Colonic mucosa (tissue), 4 donors: ENCODE measurements around the gene RGS3. TPM values are rescaled to one million over a fixed set of nuclear protein-coding genes. Genes with fewer than 3 reads are reported as not detected.

Experiments used
- DNase-seq: peaks from one replicate; pipeline ENCODE4 v3.0.0-alpha.2; 2020
- H3K27ac ChIP-seq: fragments of 200-600 bp; one replicate; pipeline ENCODE4 v1.8.0; 2021
- H3K27me3 ChIP-seq: fragments of 200-600 bp; one replicate; pipeline ENCODE4 v1.8.0; 2021
- H3K36me3 ChIP-seq: fragments of 200-600 bp; one replicate; pipeline ENCODE4 v1.8.0; 2021
- H3K4me1 ChIP-seq: fragments of 200-600 bp; one replicate; pipeline ENCODE4 v1.8.0; 2021; ENCODE audit warnings: mild to moderate bottlenecking
- H3K4me3 ChIP-seq: fragments of 200-600 bp; one replicate; pipeline ENCODE4 v1.8.0; 2021
- H3K9ac ChIP-seq, 2 donors: one replicate each; pipeline ENCODE4 v1.7.0; 2013; ENCODE audit warnings: control low read depth in 2 of 2, low read depth in 2 of 2, low read length in 2 of 2
- H3K9me3 ChIP-seq: fragments of 200-600 bp; one replicate; pipeline ENCODE4 v1.8.0; 2021
- intact Hi-C: fragments of 100-400 bp; cut with DNase I; formaldehyde crosslinking; loops from one replicate; pipeline ENCODE4 v1.14.1; 2022
- total RNA-seq, 2 donors: library from RNA; stranded (reverse); fragmentation: NEBNext Ultra II Directional in 1 of 2; extraction: Animal tissue kit (Norgen Biotek cat#: 25700) in 1 of 2; gene quantifications; one replicate each; pipeline ENCODE4 v1.2.1, GENCODE V29; 2021
- TF ChIP-seq, protein P1 (sequence below): fragments of 200-600 bp; IDR thresholded peaks from one replicate; pipeline ENCODE4 v1.8.0; 2022; ENCODE audit warnings: antibody characterized with exemption, mild to moderate bottlenecking
- donor health status: healthy.
- donor health status: DM: no; HTN: no; CAD: no.
- donor health status: DM: no; HTN: no; CAD: no.

The RGS3 gene
- total RNA-seq, 2 donors from 2014 or later = 67.4 to 71.1 TPM

DNA sequence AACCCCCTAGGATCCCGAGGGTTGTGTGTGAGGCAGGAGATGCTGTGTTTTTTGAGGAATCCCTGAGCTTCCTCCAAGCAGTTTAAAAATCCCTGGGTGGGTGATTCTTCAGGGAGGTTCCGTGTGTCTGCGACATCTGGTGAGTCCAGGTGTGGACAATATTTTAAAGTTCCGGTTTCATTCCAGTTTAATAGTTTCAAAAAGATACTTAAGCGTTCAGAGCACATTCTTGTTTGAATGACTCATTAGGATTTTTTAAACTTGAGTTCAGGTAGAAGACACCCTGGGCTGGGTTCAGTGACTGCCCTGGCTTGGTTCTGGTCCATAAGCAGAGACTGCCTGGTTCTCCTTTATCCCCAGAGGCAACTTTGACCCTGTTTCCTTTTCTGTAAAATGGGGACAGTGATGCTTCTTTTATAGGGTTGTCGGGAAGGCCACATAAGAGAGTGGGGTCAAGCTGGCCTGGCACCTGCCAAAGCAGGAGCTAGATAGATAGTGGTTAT is 119.2 kb downstream of the RGS3 start:
- DNase-seq = no peak
- intact Hi-C loops = no loop called here
- H3K4me3 ChIP-seq = no peak overlapping the region
- H3K4me1 ChIP-seq = peaks cover 32% of the 10 kb centered on the region
- no peak overlapping the region for H3K9ac ChIP-seq
- H3K36me3 ChIP-seq = no peaks in the 10 kb centered on the region
- no peaks in the 10 kb centered on the region for H3K27me3 ChIP-seq
- H3K27ac ChIP-seq = no peak overlapping the region
- no peaks in the 10 kb centered on the region for H3K9me3 ChIP-seq
- TF ChIP-seq, protein P1, sequence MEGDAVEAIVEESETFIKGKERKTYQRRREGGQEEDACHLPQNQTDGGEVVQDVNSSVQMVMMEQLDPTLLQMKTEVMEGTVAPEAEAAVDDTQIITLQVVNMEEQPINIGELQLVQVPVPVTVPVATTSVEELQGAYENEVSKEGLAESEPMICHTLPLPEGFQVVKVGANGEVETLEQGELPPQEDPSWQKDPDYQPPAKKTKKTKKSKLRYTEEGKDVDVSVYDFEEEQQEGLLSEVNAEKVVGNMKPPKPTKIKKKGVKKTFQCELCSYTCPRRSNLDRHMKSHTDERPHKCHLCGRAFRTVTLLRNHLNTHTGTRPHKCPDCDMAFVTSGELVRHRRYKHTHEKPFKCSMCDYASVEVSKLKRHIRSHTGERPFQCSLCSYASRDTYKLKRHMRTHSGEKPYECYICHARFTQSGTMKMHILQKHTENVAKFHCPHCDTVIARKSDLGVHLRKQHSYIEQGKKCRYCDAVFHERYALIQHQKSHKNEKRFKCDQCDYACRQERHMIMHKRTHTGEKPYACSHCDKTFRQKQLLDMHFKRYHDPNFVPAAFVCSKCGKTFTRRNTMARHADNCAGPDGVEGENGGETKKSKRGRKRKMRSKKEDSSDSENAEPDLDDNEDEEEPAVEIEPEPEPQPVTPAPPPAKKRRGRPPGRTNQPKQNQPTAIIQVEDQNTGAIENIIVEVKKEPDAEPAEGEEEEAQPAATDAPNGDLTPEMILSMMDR = no peak

DNA sequence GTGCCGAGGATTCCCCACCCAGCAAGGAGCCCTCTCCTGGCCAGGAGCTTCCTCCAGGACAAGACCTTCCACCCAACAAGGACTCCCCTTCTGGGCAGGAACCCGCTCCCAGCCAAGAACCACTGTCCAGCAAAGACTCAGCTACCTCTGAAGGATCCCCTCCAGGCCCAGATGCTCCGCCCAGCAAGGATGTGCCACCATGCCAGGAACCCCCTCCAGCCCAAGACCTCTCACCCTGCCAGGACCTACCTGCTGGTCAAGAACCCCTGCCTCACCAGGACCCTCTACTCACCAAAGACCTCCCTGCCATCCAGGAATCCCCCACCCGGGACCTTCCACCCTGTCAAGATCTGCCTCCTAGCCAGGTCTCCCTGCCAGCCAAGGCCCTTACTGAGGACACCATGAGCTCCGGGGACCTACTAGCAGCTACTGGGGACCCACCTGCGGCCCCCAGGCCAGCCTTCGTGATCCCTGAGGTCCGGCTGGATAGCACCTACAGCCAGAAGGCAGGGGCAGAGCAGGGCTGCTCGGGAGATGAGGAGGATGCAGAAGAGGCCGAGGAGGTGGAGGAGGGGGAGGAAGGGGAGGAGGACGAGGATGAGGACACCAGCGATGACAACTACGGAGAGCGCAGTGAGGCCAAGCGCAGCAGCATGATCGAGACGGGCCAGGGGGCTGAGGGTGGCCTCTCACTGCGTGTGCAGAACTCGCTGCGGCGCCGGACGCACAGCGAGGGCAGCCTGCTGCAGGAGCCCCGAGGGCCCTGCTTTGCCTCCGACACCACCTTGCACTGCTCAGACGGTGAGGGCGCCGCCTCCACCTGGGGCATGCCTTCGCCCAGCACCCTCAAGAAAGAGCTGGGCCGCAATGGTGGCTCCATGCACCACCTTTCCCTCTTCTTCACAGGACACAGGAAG is 120.2 kb downstream of the RGS3 start:
- no peak overlapping the region for H3K4me3 ChIP-seq
- no peak overlapping the region for H3K27ac ChIP-seq
- H3K9ac ChIP-seq = no peak overlapping the region
- intact Hi-C loops = no loop called here
- DNase-seq = no peak
- H3K36me3 ChIP-seq = no peaks in the 10 kb centered on the region
- no peaks in the 10 kb centered on the region for H3K27me3 ChIP-seq
- TF ChIP-seq, protein P1 = no peak
- peaks cover 28% of the 10 kb centered on the region for H3K4me1 ChIP-seq
- H3K9me3 ChIP-seq = no peaks in the 10 kb centered on the region

DNA sequence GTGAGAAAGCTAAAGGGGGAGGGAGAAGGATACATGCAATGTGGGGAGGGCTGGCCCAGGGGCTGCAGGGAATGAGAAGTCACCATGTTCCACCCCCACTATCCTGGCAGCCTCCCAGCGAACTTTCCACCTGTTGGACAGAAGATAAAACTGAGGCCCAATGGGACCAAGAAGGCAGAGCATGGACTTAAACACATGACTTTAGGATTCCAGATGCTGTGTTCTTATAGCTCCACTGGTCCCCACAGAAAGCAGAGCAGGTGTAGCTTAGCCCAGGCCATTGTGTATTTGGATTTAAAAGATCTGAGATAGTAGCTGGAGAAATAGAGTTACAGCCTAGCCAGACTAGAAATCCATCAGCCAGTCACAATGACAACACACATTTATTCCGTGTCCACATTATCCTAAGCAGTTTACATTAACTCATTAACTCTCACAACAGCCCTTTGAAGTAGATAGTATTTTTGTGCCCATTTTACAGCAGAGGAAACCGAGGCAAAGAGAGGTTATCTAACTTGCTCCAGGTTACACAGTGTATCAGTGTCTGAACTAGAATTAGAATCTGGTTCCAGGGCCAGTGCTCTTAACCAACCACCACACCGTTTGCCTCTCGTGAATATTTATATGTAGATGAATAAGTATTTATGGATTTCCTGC is 121.0 kb downstream of the RGS3 start:
- H3K36me3 ChIP-seq = no peaks in the 10 kb centered on the region
- no peak overlapping the region for H3K4me3 ChIP-seq
- H3K27me3 ChIP-seq = no peaks in the 10 kb centered on the region
- H3K4me1 ChIP-seq = peaks cover 32% of the 10 kb centered on the region
- intact Hi-C loops = no loop called here
- TF ChIP-seq, protein P1 = no peak
- no peak overlapping the region for H3K9ac ChIP-seq
- no peak overlapping the region for H3K27ac ChIP-seq
- DNase-seq = no peak
- no peaks in the 10 kb centered on the region for H3K9me3 ChIP-seq

GRCh38 chr9:113585085-113585442 is 121.5 kb downstream of the RGS3 start:
- H3K4me3 ChIP-seq = no peak overlapping the region
- no peak overlapping the region for H3K27ac ChIP-seq
- H3K36me3 ChIP-seq = no peaks in the 10 kb centered on the region
- TF ChIP-seq, protein P1 = no peak
- DNase-seq = no peak
- H3K9ac ChIP-seq = no peak overlapping the region
- H3K27me3 ChIP-seq = no peaks in the 10 kb centered on the region
- H3K9me3 ChIP-seq = no peaks in the 10 kb centered on the region
- peaks cover 28% of the 10 kb centered on the region for H3K4me1 ChIP-seq
- intact Hi-C loops = no loop called here

DNA sequence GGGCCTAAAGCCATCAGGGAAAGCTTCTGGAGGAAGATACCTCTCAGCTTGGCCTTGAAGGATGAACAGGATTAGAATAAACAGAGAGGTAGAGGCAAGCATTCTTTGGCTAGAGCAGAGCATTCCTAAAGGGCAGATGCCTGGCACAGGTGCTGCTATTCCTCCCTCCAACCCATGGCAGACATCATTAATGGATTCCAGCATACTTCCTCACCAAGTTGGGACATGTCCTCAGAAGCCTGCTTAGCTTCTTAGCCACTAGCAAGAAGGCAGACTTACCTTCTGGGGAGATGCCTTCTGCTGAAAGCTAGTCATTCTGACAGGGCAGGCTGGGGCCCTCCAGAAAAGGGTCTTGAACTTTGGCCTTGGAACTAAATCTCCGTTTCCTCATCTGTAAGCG is 122.0 kb downstream of the RGS3 start:
- H3K36me3 ChIP-seq = no peaks in the 10 kb centered on the region
- no peak overlapping the region for H3K4me3 ChIP-seq
- intact Hi-C loops = no loop called here
- H3K27ac ChIP-seq = no peak overlapping the region
- peaks cover 23% of the 10 kb centered on the region for H3K4me1 ChIP-seq
- H3K27me3 ChIP-seq = no peaks in the 10 kb centered on the region
- no peak overlapping the region for H3K9ac ChIP-seq
- no peak for DNase-seq
- TF ChIP-seq, protein P1 = no peak
- H3K9me3 ChIP-seq = no peaks in the 10 kb centered on the region
